Measurements from ENCODE around the gene SORBS2. TPM values are rescaled to one million over a fixed set of nuclear protein-coding genes. Genes with fewer than 3 reads are reported as not detected.

Gene SORBS2
- total RNA-seq, 1 experiment from 2014 or later = 44.5 TPM

- TF ChIP-seq ZNF532 (CRISPR knock-in tag; IDR thresholded peaks at IDR 0.05; ENCODE audit: borderline replicate concordance) (no peak), ZBTB21 (CRISPR knock-in tag; IDR thresholded peaks at IDR 0.05; ENCODE audit: borderline replicate concordance) (no peak), AR (CRISPR knock-in tag; IDR thresholded peaks at IDR 0.05) (no peak), GRHL2 (CRISPR knock-in tag; IDR thresholded peaks at IDR 0.05; ENCODE audit: insufficient replicate concordance, severe bottlenecking) (no peak), GTF2I (CRISPR knock-in tag; conservative IDR thresholded peaks at IDR 0.05) (no peak), MYBL2 (CRISPR knock-in tag; IDR thresholded peaks at IDR 0.05) (no peak), TEAD4 (CRISPR knock-in tag; IDR thresholded peaks at IDR 0.05) (no peak), CDX4 (CRISPR knock-in tag; IDR thresholded peaks at IDR 0.05; ENCODE audit: borderline replicate concordance) (no peak), ATF2 (CRISPR knock-in tag; IDR thresholded peaks at IDR 0.05; ENCODE audit: borderline replicate concordance, low read depth) (no peak)
Measured at GRCh38 chr4:185697488-185697887, 114.5 kb downstream of the SORBS2 start (continued).

GRCh38 chr4:185695743-185696142 lies 116.3 kb downstream of the SORBS2 start:
- H3K27me3 Mint-ChIP-seq (ENCODE audit: low read depth) = no peaks in the 10 kb centered on the region
- POLR2A ChIA-PET = no interaction called here
- no peaks in the 10 kb centered on the region for H3K36me3 Mint-ChIP-seq
- ATAC-seq (no peak), DNase-seq (ENCODE audit: low spot score) (no peak)
- H3K4me1 Mint-ChIP-seq = peaks cover 26% of the 10 kb centered on the region
- H3K27ac Mint-ChIP-seq = no peak overlapping the region
- no peaks in the 10 kb centered on the region for H3K9me3 Mint-ChIP-seq
- CTCF ChIA-PET = no interaction called here
- no peak overlapping the region for H3K4me3 Mint-ChIP-seq
- TF ChIP-seq TEAD4 (CRISPR knock-in tag; IDR thresholded peaks at IDR 0.05) = no peak
- no peak for TF ChIP-seq IRF1 (CRISPR knock-in tag; IDR thresholded peaks at IDR 0.05)
- no peak for TF ChIP-seq ZNF512 (CRISPR knock-in tag; IDR thresholded peaks at IDR 0.05; ENCODE audit: borderline replicate concordance)
- no peak for TF ChIP-seq STAT6 (CRISPR knock-in tag; conservative IDR thresholded peaks at IDR 0.05; ENCODE audit: low read depth)
- no peak for TF ChIP-seq AR (CRISPR knock-in tag; IDR thresholded peaks at IDR 0.05)
- TF ChIP-seq NR3C1 (CRISPR knock-in tag; conservative IDR thresholded peaks at IDR 0.05; ENCODE audit: low read depth) = no peak
- TF ChIP-seq HMGXB4 (CRISPR knock-in tag; IDR thresholded peaks at IDR 0.05) = no peak

Measured in WTC11 (cell line).